Peyer's patch (tissue), 4 donors: ENCODE measurements around the gene STUM. TPM values are rescaled to one million over a fixed set of nuclear protein-coding genes. Genes with fewer than 3 reads are reported as not detected.

Experiments
- DNase-seq, 3 donors: peaks; one replicate each; pipeline ENCODE4 v3.0.0-alpha.2; 2017 to 2019
- H3K27ac ChIP-seq, 4 donors: fragments of 200-600 bp; sonication (generic); one replicate each; pipeline ENCODE4 v1.5.1; 2016 to 2019
- H3K27me3 ChIP-seq, 2 donors: fragments of 200-600 bp; sonication (generic); one replicate each; pipeline ENCODE4 v1.5.1; 2019
- H3K36me3 ChIP-seq, 3 donors: fragments of 200-600 bp; sonication (generic); one replicate each; pipeline ENCODE4 v1.5.1; 2016 to 2019
- H3K4me1 ChIP-seq, 4 donors: fragments of 200-600 bp; sonication (generic); one replicate each; pipeline ENCODE4 v1.5.1; 2016 to 2019
- H3K4me3 ChIP-seq, 4 donors: fragments of 200-600 bp; sonication (generic); 1 replicate in 3 of 4; 2 replicates in 1 of 4; pipeline ENCODE4 v1.5.1; 2016 to 2019; ENCODE audit warnings: mild to moderate bottlenecking in 1 of 4
- H3K9me3 ChIP-seq, 4 donors: fragments of 200-600 bp; sonication (generic); one replicate each; pipeline ENCODE4 v1.5.1; 2016 to 2019; ENCODE audit warnings: mild to moderate bottlenecking in 1 of 4
- CTCF ChIP-seq, 6 experiments: fragments of 450-650 bp in 4 of 6; fragments of 200-600 bp in 2 of 6; sonication (generic) in 1 of 6; IDR thresholded peaks; one replicate each; pipeline ENCODE4 v1.5.1; 2017 to 2019; ENCODE audit warnings: antibody characterized with exemption in 6 of 6, mild to moderate bottlenecking in 3 of 6, moderate library complexity in 1 of 6
- POLR2A ChIP-seq, 2 donors: fragments of 450-650 bp; IDR thresholded peaks; one replicate each; pipeline ENCODE4 v1.5.1; 2017; ENCODE audit warnings: antibody characterized with exemption in 2 of 2, mild to moderate bottlenecking in 2 of 2, moderate library complexity in 2 of 2
- total RNA-seq, 4 donors: library from RNA; depleted of rRNA; stranded (reverse); fragments of >200 nt; gene quantifications; one replicate each; pipeline ENCODE4 v1.1.0, GENCODE V29; 2016

The STUM gene
- total RNA-seq, 4 donors from 2014 or later: 1.4 to 4.6 (median 2.9) TPM

- no peak overlapping the region for H3K27ac ChIP-seq
Observed at GRCh38 chr1:226551299-226551698, 2.7 kb downstream of the STUM start.

GRCh38 chr1:226552061-226552460 is 3.5 kb downstream of the STUM start:
- Histone ChIP-seq H3K4me3 (no peak overlapping the region), H3K4me1 (peaks cover 0 to 37% (median 20%) of the 10 kb centered on the region in 4 donors), H3K27me3 (no peaks in the 10 kb centered on the region), H3K9me3 (no peaks in the 10 kb centered on the region), H3K27ac (no peak overlapping the region), H3K36me3 (no peaks in the 10 kb centered on the region)
- no peak for DNase-seq
- no peak for TF ChIP-seq POLR2A (IDR thresholded peaks at IDR 0.05)

More at GRCh38 chr1:226551299-226551698, 2.7 kb downstream of the STUM start:
- H3K9me3 ChIP-seq: no peaks in the 10 kb centered on the region
- no peak overlapping the region for H3K4me3 ChIP-seq
- no peaks in the 10 kb centered on the region for H3K36me3 ChIP-seq
- DNase-seq: peak in 2 of 3 donors; percentile 73 to 76
- TF ChIP-seq POLR2A (IDR thresholded peaks at IDR 0.05) (no peak), CTCF (IDR thresholded peaks at IDR 0.05) (no peak)
- H3K27me3 ChIP-seq: no peaks in the 10 kb centered on the region
- peaks cover 0 to 37% (median 20%) of the 10 kb centered on the region in 4 donors for H3K4me1 ChIP-seq

GRCh38 chr1:226553266-226553923 is 4.8 kb downstream of the STUM start:
- no peaks in the 10 kb centered on the region for H3K9me3 ChIP-seq
- TF ChIP-seq CTCF (IDR thresholded peaks at IDR 0.05) (no peak), POLR2A (IDR thresholded peaks at IDR 0.05) (no peak)
- no peak for DNase-seq
- H3K36me3 ChIP-seq: no peaks in the 10 kb centered on the region
- H3K27me3 ChIP-seq: no peaks in the 10 kb centered on the region
- peaks cover 0 to 32% (median 16%) of the 10 kb centered on the region in 4 donors for H3K4me1 ChIP-seq
- H3K27ac ChIP-seq: no peak overlapping the region
- no peak overlapping the region for H3K4me3 ChIP-seq

- peaks cover 0 to 26% (median 13%) of the 10 kb centered on the region in 4 donors for H3K4me1 ChIP-seq
Observed at GRCh38 chr1:226553924-226554282, 5.3 kb downstream of the STUM start.

GRCh38 chr1:226555092-226555491 is 6.5 kb downstream of the STUM start:
- Histone ChIP-seq H3K4me3 (no peak overlapping the region), H3K4me1 (peaks cover 0 to 15% (median under 1%) of the 10 kb centered on the region in 4 donors), H3K9me3 (no peaks in the 10 kb centered on the region), H3K27ac (no peak overlapping the region), H3K27me3 (no peaks in the 10 kb centered on the region), H3K36me3 (no peaks in the 10 kb centered on the region)
- no peak for TF ChIP-seq POLR2A (IDR thresholded peaks at IDR 0.05)
- DNase-seq: peak in 1 of 3 donors; percentile 9

More at GRCh38 chr1:226553924-226554282, 5.3 kb downstream of the STUM start:
- Histone ChIP-seq H3K4me3 (no peak overlapping the region), H3K36me3 (no peaks in the 10 kb centered on the region), H3K27ac (no peak overlapping the region), H3K9me3 (no peaks in the 10 kb centered on the region), H3K27me3 (no peaks in the 10 kb centered on the region)
- DNase-seq: peak in 1 of 3 donors; percentile 21
- TF ChIP-seq POLR2A (IDR thresholded peaks at IDR 0.05) (no peak), CTCF (IDR thresholded peaks at IDR 0.05) (no peak)

GRCh38 chr1:226557424-226557823 is 8.9 kb downstream of the STUM start:
- Histone ChIP-seq H3K36me3 (no peaks in the 10 kb centered on the region), H3K9me3 (no peaks in the 10 kb centered on the region), H3K27ac (no peak overlapping the region), H3K4me1 (no peaks in the 10 kb centered on the region), H3K4me3 (no peak overlapping the region), H3K27me3 (no peaks in the 10 kb centered on the region)
- TF ChIP-seq POLR2A (IDR thresholded peaks at IDR 0.05): no peak
- no peak for TF ChIP-seq CTCF (IDR thresholded peaks at IDR 0.05)
- no peak for DNase-seq
